H1 (cell line): ENCODE results near the gene SPATS2. TPM values are rescaled to one million over a fixed set of nuclear protein-coding genes. Genes with fewer than 3 reads are reported as not detected.

Experiments used
- CTCF ChIP-seq, 3 experiments: IDR thresholded peaks; 1 replicate in 2 of 3; 2 replicates in 1 of 3; pipeline versions ENCODE4 v1.5.1 to v1.6.1; 2011; ENCODE audit warnings: low read length in 3 of 3, mild to moderate bottlenecking in 3 of 3, inconsistent platforms in 2 of 3, low read depth in 1 of 3, moderate library complexity in 1 of 3; ENCODE audit not compliant: insufficient read depth in 1 of 3; ENCODE audit errors: control extremely low read depth in 1 of 3
- EZH2 ChIP-seq: fragments of 200-600 bp; sonication (generic); IDR thresholded peaks from 2 replicates; pipeline ENCODE4 v1.7.1; 2012; ENCODE audit warnings: low read depth, mild to moderate bottlenecking, moderate library complexity, low read length, inconsistent platforms; ENCODE audit not compliant: severe bottlenecking
- KDM4A ChIP-seq: IDR thresholded peaks from one replicate; pipeline ENCODE4 v1.7.1; 2012; ENCODE audit warnings: low read depth, mild to moderate bottlenecking, moderate library complexity, low read length, inconsistent platforms; ENCODE audit not compliant: severe bottlenecking
- PHF8 ChIP-seq: fragments of 200-600 bp; sonication (generic); conservative IDR thresholded peaks from 2 replicates; pipeline ENCODE4 v1.7.1; 2012; ENCODE audit warnings: low read depth, mild to moderate bottlenecking, inconsistent platforms, low read length, moderate library complexity
- POLR2AphosphoS5 ChIP-seq: IDR thresholded peaks from 2 replicates; pipeline ENCODE4 v1.6.1; 2011; ENCODE audit warnings: low read depth, low read length
- SP1 ChIP-seq: IDR thresholded peaks from 2 replicates; pipeline ENCODE4 v1.6.1; 2011; ENCODE audit warnings: low read depth, low read length
- polyA plus RNA-seq, 7 experiments: library from polyadenylated mRNA; depleted of rRNA in 3 of 7; stranded (reverse) in 5 of 7; unstranded in 2 of 7; fragments of >200 nt in 5 of 7; fragments of 200-250 nt in 2 of 7; gene quantifications; 1 replicate in 5 of 7; 2 replicates in 1 of 7; 4 replicates in 1 of 7; pipeline versions ENCODE4 v1.2.1 to v1.2.3, GENCODE V29; 2011 to 2013; ENCODE audit warnings: missing spikeins in 2 of 7, mixed read lengths in 2 of 7
- total RNA-seq: library from RNA; stranded (reverse); fragmentation: NEBNext Ultra II Directional; extraction: Animal tissue kit (Norgen Biotek cat#: 25700); gene quantifications from 2 replicates; pipeline ENCODE4 v1.2.1, GENCODE V29; 2021
- TF ChIP-seq, protein P1 (sequence below): fragments of 300-600 bp; sonication (generic); IDR thresholded peaks from 2 replicates; pipeline ENCODE4 v1.7.1; 2012; ENCODE audit warnings: low read length, moderate library complexity, mild to moderate bottlenecking, inconsistent platforms; ENCODE audit not compliant: insufficient replicate concordance

Gene SPATS2
- total and polyA plus RNA-seq, 2 of the 8 experiments (the other 6 are each of a cell fraction or from before 2014, with no cell fraction given): 19.2 to 24.5 TPM

GRCh38 chr12:49548822-49549648 lies 181.8 kb downstream of the SPATS2 start (continued):
- TF ChIP-seq, protein P1, sequence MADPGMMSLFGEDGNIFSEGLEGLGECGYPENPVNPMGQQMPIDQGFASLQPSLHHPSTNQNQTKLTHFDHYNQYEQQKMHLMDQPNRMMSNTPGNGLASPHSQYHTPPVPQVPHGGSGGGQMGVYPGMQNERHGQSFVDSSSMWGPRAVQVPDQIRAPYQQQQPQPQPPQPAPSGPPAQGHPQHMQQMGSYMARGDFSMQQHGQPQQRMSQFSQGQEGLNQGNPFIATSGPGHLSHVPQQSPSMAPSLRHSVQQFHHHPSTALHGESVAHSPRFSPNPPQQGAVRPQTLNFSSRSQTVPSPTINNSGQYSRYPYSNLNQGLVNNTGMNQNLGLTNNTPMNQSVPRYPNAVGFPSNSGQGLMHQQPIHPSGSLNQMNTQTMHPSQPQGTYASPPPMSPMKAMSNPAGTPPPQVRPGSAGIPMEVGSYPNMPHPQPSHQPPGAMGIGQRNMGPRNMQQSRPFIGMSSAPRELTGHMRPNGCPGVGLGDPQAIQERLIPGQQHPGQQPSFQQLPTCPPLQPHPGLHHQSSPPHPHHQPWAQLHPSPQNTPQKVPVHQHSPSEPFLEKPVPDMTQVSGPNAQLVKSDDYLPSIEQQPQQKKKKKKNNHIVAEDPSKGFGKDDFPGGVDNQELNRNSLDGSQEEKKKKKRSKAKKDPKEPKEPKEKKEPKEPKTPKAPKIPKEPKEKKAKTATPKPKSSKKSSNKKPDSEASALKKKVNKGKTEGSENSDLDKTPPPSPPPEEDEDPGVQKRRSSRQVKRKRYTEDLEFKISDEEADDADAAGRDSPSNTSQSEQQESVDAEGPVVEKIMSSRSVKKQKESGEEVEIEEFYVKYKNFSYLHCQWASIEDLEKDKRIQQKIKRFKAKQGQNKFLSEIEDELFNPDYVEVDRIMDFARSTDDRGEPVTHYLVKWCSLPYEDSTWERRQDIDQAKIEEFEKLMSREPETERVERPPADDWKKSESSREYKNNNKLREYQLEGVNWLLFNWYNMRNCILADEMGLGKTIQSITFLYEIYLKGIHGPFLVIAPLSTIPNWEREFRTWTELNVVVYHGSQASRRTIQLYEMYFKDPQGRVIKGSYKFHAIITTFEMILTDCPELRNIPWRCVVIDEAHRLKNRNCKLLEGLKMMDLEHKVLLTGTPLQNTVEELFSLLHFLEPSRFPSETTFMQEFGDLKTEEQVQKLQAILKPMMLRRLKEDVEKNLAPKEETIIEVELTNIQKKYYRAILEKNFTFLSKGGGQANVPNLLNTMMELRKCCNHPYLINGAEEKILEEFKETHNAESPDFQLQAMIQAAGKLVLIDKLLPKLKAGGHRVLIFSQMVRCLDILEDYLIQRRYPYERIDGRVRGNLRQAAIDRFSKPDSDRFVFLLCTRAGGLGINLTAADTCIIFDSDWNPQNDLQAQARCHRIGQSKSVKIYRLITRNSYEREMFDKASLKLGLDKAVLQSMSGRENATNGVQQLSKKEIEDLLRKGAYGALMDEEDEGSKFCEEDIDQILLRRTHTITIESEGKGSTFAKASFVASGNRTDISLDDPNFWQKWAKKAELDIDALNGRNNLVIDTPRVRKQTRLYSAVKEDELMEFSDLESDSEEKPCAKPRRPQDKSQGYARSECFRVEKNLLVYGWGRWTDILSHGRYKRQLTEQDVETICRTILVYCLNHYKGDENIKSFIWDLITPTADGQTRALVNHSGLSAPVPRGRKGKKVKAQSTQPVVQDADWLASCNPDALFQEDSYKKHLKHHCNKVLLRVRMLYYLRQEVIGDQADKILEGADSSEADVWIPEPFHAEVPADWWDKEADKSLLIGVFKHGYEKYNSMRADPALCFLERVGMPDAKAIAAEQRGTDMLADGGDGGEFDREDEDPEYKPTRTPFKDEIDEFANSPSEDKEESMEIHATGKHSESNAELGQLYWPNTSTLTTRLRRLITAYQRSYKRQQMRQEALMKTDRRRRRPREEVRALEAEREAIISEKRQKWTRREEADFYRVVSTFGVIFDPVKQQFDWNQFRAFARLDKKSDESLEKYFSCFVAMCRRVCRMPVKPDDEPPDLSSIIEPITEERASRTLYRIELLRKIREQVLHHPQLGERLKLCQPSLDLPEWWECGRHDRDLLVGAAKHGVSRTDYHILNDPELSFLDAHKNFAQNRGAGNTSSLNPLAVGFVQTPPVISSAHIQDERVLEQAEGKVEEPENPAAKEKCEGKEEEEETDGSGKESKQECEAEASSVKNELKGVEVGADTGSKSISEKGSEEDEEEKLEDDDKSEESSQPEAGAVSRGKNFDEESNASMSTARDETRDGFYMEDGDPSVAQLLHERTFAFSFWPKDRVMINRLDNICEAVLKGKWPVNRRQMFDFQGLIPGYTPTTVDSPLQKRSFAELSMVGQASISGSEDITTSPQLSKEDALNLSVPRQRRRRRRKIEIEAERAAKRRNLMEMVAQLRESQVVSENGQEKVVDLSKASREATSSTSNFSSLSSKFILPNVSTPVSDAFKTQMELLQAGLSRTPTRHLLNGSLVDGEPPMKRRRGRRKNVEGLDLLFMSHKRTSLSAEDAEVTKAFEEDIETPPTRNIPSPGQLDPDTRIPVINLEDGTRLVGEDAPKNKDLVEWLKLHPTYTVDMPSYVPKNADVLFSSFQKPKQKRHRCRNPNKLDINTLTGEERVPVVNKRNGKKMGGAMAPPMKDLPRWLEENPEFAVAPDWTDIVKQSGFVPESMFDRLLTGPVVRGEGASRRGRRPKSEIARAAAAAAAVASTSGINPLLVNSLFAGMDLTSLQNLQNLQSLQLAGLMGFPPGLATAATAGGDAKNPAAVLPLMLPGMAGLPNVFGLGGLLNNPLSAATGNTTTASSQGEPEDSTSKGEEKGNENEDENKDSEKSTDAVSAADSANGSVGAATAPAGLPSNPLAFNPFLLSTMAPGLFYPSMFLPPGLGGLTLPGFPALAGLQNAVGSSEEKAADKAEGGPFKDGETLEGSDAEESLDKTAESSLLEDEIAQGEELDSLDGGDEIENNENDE: no peak
- TF ChIP-seq EZH2: peak; percentile 66
- TF ChIP-seq CTCF (IDR thresholded peaks at IDR 0.05; ENCODE audit: control extremely low read depth in 1 of 3, insufficient read depth in 1 of 3, low read depth in 1 of 3, low read length in 3 of 3): peak in 2 of 3 experiments; percentile 24 to 34; a peak in 2 of 4 replicates
- TF ChIP-seq PHF8: peak; percentile 44; the same call in 1 of the 2 replicates
- no peak for TF ChIP-seq SP1
- TF ChIP-seq POLR2AphosphoS5: no peak
- peak; percentile 79 for TF ChIP-seq KDM4A
